ENCODE data around the gene OR4N5.
"Not testable (repeated sequence)": the region's sequence is repeated elsewhere in the genome, so short reads cannot be mapped to it uniquely, and the experiment has no call there.

OR4N5 gene, protein sequence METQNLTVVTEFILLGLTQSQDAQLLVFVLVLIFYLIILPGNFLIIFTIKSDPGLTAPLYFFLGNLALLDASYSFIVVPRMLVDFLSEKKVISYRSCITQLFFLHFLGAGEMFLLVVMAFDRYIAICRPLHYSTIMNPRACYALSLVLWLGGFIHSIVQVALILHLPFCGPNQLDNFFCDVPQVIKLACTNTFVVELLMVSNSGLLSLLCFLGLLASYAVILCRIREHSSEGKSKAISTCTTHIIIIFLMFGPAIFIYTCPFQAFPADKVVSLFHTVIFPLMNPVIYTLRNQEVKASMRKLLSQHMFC

DNA sequence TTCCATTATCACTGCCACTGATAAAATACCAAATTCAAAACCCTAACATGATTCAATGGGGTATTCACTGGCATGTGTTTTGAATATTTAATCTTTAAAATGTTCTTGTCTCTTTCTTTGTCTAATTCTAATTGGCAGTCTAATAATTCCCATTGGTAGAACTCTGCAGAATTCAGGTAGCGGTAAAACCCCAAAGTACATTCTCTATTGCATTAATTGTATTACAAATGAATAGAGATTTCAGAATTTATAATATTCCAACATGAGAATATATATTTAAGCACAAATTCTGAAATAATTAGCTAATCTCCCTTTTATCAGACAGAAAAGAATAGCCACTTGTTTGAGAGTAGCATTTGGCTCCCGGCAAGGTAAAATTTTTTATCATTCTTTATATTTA lies at the start of gene OR4N5:
OR4N5 (plus strand) TSS at position 301 of the 400 bp plus-strand sequence. CDS start 4,916 bp downstream, outside the sequence.
- in situ Hi-C loops (cut with HindIII; ENCODE audit: low pct_ligation_motif_present, low sequenced_read_pairs) = no loop called here
- TF ChIP-seq, protein P1, sequence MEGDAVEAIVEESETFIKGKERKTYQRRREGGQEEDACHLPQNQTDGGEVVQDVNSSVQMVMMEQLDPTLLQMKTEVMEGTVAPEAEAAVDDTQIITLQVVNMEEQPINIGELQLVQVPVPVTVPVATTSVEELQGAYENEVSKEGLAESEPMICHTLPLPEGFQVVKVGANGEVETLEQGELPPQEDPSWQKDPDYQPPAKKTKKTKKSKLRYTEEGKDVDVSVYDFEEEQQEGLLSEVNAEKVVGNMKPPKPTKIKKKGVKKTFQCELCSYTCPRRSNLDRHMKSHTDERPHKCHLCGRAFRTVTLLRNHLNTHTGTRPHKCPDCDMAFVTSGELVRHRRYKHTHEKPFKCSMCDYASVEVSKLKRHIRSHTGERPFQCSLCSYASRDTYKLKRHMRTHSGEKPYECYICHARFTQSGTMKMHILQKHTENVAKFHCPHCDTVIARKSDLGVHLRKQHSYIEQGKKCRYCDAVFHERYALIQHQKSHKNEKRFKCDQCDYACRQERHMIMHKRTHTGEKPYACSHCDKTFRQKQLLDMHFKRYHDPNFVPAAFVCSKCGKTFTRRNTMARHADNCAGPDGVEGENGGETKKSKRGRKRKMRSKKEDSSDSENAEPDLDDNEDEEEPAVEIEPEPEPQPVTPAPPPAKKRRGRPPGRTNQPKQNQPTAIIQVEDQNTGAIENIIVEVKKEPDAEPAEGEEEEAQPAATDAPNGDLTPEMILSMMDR (IDR thresholded peaks at IDR 0.05; ENCODE audit: low read depth, low read length, missing control alignments) = no peak

DNA sequence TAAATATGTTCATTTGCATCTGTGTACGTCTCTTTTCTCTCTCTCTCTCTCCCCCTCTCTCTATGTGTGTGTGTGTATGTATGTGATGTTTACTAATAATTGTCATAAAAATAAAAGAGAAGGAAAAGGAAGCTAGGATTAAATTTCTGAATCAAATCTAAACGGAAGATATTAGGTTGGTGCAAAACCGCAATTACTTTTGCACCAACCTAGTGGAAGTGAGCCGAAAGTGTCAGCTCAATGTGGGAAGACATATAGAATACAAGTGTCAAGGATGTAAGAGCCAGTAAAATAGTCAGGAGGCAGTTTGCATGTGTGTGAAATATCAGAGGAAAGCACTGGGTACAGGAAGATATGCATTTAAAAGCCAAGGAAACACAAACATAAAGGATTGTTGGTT lies 46.6 kb upstream of the OR4N5 start:
- H3K4me3 ChIP-seq (ENCODE audit: low read depth, low read length) = no peak overlapping the region
- H3K27ac ChIP-seq = no peak overlapping the region
- TF ChIP-seq, protein P1 (IDR thresholded peaks at IDR 0.05; ENCODE audit: low read depth, low read length, missing control alignments) = no peak
- no peak for DNase-seq
- in situ Hi-C loops (cut with HindIII; ENCODE audit: low pct_ligation_motif_present, low sequenced_read_pairs) = no loop called here
- H3K27me3 ChIP-seq (replicated peaks) = no peaks in the 10 kb centered on the region
- no peaks in the 10 kb centered on the region for H3K36me3 ChIP-seq (replicated peaks)

More for the DNA sequence above, at the start of gene OR4N5:
- no peaks in the 10 kb centered on the region for H3K36me3 ChIP-seq (replicated peaks)
- no peak within 1 kb of the TSS for H3K27ac ChIP-seq
- DNase-seq = no peak
- H3K27me3 ChIP-seq (replicated peaks) = no peaks in the 10 kb centered on the region
- H3K4me3 ChIP-seq (ENCODE audit: low read depth, low read length) = no peak within 1 kb of the TSS

DNA sequence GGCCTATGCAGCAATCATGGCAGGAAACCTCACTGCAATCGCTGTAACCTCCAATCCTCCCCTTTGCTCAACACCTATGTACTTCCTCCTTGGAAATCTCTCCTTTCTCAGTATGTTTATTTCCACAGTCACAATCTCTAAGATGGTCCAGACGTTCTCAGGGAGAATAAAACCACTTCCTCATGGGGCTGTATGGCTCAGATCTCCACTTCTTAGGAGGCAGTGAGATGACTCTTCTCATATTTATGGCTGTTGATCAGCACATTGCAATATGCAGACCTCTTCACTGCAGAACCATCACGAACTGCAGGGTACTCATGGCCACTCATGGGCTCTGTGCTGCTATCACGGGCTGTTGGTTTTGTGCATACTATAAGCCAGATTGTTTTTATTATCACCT lies 45.2 kb upstream of the OR4N5 start:
- in situ Hi-C loops (cut with HindIII; ENCODE audit: low pct_ligation_motif_present, low sequenced_read_pairs) = no loop called here
- no peak for DNase-seq
- Histone ChIP-seq H3K27me3 (replicated peaks) (no peaks in the 10 kb centered on the region), H3K27ac (no peak overlapping the region), H3K36me3 (replicated peaks) (no peaks in the 10 kb centered on the region), H3K4me3 (ENCODE audit: low read depth, low read length) (no peak overlapping the region)
- TF ChIP-seq, protein P1 (IDR thresholded peaks at IDR 0.05; ENCODE audit: low read depth, low read length, missing control alignments) = no peak

DNA sequence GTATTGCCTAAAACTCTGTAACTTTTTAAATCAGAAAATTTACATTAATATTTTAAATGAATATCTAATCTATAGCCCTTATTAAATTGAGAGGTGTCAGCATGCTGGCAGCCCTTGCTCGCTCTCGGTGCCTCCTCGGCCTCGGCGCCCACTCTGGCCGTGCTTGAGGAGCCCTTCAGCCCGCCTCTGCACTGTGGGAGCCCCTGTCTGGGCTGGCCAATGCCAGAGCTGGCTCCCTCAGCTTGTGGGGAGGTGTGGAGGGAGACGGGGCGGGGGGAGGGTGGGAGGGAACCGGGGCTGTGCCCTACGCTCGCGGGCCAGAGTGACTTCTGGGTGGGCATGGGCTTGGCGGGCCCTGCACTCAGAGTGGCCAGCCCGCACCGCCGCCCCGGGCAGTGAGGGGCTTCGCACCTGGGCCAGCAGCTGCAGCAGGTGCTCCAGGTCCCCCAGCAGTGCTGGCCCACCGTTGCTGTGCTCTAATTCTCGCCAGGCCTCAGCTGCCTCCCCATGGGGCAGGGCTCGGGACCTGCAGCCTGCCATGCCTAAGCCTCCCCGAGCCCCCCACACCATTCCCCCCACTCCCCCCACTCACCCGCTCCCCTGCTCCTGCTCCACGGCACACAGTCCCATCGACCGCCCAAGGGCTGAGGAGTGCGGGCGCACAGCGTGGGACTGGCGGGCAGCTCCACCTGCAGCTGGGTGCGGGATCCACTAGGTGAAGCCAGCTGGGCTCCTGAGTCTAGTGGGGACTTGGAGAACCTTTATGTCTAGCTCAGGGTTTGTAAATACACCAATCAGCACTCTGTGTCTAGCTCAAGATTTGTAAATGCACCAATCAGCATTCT lies 39.5 kb upstream of the OR4N5 start:
- H3K4me3 ChIP-seq (ENCODE audit: low read depth, low read length); H3K27me3 ChIP-seq (replicated peaks); in situ Hi-C loops (cut with HindIII; ENCODE audit: low pct_ligation_motif_present, low sequenced_read_pairs); H3K27ac ChIP-seq; H3K36me3 ChIP-seq (replicated peaks); DNase-seq: not testable (repeated sequence)

DNA sequence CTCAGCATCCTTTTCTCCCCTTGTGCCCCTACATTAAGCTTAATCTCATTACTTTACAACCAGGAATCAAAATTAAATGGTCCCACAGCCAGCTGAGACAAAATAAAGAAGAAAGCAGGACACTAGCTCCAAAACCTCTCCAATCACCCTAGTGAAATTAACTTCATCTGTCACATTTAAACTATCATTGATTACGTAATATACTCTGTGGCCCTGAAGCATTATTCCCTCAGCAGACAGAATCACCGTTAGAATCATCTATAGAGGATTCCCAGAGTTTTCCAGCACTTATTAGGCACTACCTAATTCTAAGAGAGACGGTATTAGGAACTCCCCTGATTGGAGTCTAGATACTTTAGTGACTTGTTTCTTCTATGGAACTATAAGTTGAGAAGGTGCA lies 28.2 kb upstream of the OR4N5 start, which contains the start of gene OR4K17:
OR4K17 (plus strand) TSS at position 302 of the 400 bp plus-strand sequence. CDS start 6,761 bp downstream, outside the sequence.
- Histone ChIP-seq H3K27me3 (replicated peaks) (no peaks in the 10 kb centered on the region), H3K4me3 (ENCODE audit: low read depth, low read length) (no peak within 1 kb of the TSS), H3K36me3 (replicated peaks) (no peaks in the 10 kb centered on the region), H3K27ac (no peak within 1 kb of the TSS)
- TF ChIP-seq, protein P1 (IDR thresholded peaks at IDR 0.05; ENCODE audit: low read depth, low read length, missing control alignments) = no peak
- in situ Hi-C loops (cut with HindIII; ENCODE audit: low pct_ligation_motif_present, low sequenced_read_pairs) = no loop called here
- no peak for DNase-seq

DNA sequence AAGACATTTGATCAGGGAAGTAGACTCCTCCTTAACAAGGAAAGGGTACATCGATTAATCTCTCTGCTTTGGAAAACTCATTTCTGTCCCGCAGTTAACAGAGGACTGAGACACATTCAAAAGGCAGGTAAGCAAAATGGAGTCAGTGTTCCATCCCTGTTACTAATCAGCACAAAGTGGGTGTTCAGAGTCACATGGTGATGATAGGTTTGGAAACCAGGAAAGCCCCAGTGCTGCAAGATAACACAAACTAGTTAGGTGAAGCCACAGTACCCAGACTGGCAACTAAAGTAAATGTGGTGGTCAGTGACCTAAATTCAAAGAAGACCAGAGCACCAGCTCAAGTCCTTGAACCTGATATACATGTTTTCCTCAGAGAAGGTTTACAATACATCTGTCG lies 26.3 kb upstream of the OR4N5 start:
- DNase-seq = no peak
- no peak overlapping the region for H3K4me3 ChIP-seq (ENCODE audit: low read depth, low read length)
- in situ Hi-C loops (cut with HindIII; ENCODE audit: low pct_ligation_motif_present, low sequenced_read_pairs) = no loop called here
- H3K27ac ChIP-seq = no peak overlapping the region
- H3K36me3 ChIP-seq (replicated peaks) = no peaks in the 10 kb centered on the region
- H3K27me3 ChIP-seq (replicated peaks) = no peaks in the 10 kb centered on the region
- TF ChIP-seq, protein P1 (IDR thresholded peaks at IDR 0.05; ENCODE audit: low read depth, low read length, missing control alignments) = no peak

Data from brain microvascular endothelial cell (primary cell).